GM19463 (cell line): Measurements from ENCODE around the gene CBFB.
"Not testable (repeated sequence)": the region's sequence is repeated elsewhere in the genome, so short reads cannot be mapped to it uniquely, and the experiment has no call there.

Experiments used
- ATAC-seq: cut with Tn5 transposase; IDR thresholded peaks from one replicate; pipeline ENCODE4 v1.9.1; 2021; ENCODE audit warnings: mild to moderate bottlenecking, moderate library complexity; ENCODE audit not compliant: unreplicated experiment

CBFB gene

DNA sequence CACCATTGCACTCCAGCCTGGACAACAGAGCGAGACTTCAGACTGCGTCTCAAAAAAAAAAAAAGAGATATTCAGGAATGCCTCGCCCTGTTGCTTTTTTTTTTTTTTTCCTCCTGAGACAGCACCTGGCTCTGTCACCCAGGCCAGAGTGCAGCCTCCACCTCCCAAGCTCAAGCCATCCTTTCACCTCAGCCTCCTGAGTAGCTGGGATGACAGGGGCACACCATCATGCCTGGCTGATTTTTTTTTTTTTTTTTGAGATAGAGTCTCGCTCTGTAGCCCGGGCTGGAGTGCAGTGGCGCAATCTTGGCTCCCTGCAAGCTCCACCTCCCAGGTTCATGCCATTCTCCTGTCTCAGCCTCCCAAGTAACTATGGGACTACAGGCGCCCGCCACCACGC is 88.8 kb downstream of the CBFB start:
- no peak for ATAC-seq

DNA sequence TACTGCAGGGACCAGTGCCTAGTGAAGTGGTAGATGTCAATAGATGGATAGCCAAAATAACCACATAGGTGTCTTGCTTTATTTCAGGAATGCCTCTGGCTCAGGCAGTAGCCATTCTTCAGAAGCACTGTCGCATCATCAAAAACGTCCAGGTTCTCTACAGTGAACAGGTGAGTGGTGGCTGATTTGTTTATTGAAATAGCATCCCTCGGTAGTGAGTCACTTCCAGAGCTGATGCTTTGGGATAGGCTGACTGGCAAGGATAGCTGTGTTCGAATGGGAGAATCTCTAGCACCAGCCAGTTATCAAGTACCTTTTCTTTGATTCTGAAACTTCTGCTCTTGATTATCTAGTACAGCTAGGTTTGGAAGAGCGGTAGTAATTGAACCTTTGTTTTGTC is 91.1 kb downstream of the CBFB start:
- ATAC-seq, result no peak

DNA sequence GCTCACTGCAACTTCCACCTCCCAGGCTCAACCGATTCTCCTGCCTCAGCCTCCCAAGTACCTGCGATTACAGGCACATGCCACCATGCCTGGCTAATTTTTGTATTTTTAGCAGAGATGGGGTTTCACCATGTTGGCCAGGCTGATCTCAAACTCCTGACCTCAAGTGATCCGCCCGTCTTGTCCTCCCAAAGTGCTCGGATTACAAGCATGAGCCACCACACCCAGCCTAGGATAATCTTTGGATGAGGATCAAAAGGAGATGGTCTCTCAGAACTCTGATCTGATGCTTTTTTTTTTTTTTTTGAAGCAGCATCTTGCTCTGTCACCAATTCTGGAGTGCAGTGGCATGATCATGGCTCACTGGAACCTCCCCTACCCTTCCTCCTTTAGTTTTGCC is 93.8 kb downstream of the CBFB start:
- not testable (repeated sequence) for ATAC-seq

DNA sequence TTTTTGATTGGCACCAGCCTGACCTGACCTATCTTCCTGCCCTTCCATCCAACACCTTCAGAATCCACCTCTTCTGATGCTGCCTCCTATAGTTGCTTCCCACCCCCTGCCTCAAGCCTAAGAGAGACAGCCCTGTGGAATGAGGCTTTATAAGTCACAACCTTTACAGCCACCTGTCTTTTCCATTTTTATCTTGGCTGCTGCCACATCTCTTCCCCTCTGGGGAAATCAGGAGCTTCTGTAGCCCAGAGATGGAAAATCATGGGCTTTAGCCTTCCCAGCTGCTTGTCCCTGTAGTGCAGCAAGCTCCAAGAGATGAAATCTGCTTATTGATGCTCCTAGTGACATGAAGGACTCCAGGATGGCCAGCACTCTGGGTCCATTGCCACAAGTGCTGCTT is 99.5 kb downstream of the CBFB start:
- ATAC-seq, result no peak

DNA sequence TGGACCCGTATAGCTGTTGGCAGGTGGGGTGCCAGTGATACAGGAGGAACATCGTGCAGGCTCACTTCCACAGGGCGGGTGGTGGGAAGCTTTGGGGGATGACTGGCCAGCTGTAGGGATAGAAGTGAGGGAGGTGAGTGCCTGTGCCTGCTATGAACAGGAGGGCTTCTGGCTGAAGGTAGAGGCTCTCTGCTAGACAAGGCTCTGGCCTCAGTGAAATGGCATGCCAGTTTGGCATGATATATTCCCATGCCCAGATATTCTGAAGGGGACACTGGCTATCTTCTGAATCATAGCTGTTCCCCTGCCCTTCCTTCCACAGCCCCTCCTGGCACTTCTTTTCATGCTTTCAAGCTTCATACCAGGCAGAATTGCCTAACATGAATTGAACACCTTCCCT is 99.9 kb downstream of the CBFB start:
- ATAC-seq, result no peak

DNA sequence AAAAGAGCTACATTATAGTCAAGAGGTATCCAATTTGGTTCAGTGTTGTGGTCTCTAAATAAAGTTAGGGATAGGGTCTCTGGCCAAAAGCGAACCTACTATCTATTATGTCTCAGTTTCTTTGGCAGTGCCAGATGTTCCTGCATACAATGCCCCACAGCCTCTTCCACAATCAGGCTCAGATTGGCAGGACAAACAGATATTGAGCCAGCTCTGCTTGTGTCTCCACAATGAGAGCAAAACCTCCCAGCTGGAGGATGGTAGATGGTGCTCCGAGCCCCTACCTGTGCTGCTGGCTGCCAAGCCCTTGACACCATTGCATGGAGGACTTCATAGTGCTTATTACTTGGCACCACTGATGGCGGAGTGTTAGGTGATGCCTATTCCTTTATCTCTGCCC is 100.5 kb downstream of the CBFB start:
- ATAC-seq, result no peak

DNA sequence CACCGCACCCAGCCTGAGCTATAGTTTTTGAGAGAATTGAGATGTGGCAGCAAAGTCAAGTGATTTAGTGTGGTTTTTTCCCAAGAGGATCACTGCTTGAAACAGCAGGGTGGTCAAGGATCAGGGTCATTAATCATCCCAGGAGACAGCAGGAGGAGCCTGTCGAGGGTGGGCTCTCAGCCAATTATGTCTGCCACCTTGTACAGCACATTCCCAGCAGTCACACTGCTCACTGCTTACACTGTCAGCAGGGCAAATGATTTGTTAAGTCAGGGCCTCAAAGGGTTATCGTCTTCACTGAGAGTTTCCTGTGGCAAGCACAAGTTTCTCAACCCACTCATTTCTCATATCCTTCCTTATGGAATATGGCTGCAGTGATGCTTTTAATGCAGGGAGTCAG is 108.7 kb downstream of the CBFB start:
- ATAC-seq, result no peak

DNA sequence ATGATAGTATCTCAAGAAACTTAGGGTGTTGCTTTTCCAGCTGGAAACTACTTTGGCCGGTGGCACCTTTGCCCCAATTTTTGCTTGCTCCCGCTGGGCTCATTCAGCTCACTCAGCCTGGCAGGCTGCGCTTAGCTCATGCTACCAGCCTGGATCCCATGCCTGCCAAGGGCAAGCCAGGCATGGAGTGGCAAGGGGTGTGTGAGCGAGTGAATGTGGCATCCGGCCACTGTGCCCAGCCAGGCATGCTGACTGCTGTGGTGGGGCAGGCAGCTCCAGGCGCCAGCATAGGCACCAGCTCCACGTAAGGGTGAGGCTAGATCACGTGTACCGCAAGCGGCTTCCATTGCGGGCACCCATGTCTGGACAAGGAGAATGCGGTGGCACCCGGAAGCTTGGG is 112.4 kb downstream of the CBFB start:
- no peak for ATAC-seq

DNA sequence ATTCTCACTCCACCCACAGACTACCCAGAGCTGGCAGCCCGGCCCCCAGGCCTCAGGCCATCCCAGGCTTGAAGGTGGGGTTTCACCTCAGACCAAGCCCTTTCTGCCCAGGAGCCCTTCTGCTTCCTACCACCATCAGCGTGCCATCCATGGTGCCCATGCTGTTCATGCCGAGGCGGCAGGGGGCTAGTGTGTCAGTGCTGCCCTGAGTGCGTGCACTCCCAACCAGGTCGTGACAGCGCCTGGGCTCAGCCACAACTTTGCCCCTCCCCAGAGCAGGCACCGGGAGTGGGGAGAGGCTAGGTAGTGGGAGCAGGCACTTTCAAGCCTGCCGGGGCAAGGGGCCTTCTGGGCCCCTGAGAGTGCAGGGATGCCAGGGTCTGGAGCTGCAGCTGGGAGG is 113.4 kb downstream of the CBFB start:
- ATAC-seq, result no peak

DNA sequence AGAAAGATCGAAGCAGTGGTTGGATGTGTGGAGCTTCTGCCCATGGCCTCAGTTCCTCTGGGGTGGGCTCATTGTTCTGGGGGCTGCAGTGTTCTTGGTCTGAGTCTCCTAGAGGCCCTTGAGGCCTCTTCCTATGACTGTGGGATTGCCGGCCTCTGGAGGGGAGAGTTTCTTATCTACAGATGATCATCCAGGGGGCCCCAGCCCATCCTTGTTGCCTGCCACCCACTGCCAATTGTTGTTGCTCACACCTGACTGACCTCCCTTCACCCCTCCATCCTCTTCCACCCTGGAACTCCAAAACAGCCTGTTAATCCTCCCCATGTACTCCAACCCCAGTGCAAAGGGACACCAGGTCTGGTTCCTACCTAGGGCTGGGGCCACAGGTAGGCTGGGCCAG is 116.0 kb downstream of the CBFB start:
- no peak for ATAC-seq

DNA sequence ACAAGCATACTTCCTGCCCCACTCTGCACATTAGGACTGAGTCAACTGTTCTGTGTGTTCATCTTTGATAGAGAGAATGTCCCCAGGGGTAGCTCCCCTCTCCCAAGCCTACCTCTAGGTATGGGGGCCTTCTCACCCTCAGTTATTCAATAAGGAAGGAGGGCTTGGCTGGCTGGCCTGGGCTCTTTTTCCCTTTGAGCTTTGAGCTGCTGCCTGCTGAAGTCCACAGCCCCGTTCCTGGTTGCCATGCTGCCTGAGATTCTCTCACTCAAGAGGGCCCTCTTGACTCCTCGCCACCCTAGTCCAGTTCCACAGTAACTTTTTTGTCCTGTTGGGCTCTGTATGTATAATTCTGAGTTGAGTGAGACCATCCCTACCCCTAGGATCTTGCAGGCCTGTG is 116.8 kb downstream of the CBFB start:
- no peak for ATAC-seq

DNA sequence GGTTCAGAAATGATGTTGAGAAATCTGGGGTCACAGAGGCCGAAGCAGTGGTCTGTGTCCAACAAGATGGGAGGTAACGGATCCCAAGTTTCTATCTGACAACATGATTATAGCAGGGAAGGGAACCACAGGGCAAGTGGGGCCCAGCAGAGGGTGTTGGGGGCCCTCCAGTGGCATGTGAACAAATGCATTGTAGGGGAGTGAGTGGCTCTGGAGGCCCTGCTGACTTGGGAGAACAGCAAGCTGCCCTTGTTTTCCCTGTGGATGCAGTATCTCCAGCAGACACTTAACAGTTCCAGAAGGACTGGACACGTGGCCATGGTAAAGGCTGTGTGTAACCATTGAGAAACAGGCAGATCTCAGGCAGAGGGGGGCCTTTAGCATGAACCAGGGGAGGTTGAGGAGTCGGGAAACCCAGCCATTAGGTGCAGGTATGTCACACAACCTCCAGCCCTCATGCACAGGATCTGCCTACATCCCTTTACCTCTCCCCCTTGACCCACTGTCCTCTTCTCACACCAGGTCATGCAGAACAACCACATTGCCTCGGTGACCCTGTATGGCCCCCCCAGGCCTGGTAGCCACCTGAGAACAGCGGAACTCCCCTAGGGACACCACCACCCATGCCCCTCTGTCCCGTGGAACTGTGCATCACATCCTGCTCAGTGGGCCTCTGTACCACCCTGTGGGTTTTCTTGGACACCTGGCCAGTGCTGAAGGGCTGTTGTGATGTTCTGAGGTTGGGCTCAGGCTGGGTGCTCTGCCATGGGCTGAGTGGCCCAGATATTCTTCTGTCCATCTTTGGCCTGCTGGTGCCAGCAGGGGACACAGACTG is 117.8 kb downstream of the CBFB start:
- no peak for ATAC-seq

DNA sequence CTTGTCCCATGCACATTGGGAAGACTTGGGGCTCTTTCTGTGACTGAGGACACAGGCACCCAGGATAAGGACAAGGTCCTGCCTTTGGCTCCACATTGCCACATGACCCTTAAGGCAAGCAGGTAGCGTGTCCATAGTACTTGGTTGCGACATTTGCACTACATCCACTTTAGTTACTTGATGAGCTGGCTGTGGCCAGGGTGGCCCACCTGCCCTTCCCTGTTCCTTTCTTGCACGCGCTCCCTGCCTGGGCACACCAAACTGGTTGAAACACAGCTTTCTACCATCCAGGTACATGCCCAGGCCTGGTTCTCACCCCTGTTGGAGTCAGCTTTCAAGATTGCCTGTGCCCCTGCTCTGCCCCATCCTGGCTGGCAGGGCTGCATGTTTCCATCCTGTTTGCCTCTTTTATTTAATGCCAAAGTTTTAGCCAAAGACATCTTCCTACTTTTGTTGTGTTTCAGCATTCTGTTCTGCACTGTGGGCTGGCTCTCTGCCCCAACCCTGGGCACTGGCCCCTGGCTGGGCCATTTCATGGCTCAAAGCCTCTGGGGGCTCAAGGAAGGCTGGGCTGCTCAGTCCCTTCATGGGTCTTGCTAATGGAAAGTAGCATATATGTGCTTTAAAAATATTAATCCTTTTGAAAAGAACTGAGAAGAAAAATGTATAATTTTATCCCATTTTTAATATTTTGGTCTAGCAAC is 118.6 kb downstream of the CBFB start:
- no peak for ATAC-seq

DNA sequence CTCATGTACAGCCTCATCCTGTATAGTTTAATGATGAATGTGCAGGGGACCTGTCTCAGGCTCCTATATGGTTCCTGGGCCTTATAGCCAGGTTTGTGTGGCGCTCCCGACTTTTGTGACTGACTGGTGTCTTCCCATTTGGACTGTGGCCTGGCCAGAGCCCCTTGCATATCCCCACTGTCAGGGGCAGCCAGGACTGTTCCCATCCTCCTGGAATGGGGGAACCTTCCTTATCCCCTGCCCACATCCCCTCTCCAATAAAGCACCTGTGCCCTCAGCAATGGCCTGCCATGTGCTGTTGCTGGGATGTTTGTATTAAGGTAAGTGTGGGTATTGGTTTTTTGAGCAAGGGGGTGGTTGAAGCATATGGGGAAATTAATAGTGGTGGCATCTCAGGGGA is 119.3 kb downstream of the CBFB start:
- no peak for ATAC-seq

DNA sequence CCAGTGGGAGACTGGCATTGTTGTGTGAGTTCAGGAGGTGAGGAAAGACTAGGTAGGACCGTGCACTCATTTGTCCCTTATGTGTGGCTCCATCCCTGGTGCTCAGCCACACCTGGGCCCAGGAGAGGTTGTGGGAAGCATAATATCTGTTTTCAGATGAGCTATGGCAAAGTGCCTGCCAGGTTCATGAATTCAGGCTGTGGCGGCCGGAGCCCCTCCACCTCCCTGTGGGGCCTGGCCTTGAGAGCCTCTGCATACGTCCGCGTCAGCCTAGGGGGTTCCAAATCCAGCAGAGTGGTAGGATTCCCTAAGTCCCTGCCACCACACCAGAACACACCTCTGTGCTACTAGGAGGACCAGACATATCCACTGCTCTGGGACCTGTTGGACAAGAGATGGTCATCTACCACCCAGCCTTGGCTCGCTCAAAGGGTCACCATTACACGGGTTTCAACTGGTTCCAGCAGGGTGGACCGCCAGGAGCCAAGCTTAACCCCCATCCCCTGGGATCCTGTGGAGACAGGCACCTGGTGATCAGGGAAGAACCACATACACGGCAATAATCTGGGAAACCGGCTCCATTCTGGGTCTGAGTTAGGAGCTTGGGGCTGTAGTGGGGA is 119.8 kb downstream of the CBFB start:
- no peak for ATAC-seq

DNA sequence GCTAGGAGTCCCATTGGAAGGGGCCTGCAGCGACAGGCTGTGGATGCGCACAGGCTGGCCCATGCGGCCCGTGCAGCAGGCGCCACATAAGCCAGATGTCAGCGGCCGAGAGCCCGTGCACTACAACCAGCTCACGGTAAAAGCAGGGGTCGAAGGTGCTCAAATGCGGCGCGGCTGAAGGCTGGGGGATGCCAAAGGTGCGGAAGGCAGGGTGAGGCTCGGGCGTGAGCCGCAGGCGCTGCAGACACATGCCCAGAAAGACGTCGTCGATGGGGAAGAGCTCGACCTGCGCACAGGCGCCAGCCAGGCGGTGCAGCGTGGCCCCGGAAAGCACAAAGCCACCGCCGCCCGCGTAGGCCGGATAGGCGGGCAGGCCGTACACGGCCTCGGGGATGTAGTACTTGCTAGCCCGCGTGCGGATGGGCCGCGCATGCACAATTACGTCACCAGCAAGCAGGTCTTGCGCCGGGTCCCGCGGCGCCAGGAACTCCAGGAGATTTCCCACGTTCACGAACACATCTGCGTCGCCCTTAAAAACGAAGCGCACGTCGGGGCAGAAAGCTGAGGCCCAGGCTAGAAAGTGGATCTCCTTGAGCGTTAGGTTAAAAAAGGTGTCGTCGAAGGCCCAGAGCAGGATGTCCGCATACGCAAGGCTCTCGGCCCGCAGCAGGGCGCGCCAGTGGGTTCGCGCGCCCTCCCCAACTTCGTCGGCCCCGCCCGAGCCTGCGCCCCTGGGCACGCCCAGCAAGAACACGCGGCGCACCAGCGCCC is 120.5 kb downstream of the CBFB start:
- ATAC-seq, result no peak

DNA sequence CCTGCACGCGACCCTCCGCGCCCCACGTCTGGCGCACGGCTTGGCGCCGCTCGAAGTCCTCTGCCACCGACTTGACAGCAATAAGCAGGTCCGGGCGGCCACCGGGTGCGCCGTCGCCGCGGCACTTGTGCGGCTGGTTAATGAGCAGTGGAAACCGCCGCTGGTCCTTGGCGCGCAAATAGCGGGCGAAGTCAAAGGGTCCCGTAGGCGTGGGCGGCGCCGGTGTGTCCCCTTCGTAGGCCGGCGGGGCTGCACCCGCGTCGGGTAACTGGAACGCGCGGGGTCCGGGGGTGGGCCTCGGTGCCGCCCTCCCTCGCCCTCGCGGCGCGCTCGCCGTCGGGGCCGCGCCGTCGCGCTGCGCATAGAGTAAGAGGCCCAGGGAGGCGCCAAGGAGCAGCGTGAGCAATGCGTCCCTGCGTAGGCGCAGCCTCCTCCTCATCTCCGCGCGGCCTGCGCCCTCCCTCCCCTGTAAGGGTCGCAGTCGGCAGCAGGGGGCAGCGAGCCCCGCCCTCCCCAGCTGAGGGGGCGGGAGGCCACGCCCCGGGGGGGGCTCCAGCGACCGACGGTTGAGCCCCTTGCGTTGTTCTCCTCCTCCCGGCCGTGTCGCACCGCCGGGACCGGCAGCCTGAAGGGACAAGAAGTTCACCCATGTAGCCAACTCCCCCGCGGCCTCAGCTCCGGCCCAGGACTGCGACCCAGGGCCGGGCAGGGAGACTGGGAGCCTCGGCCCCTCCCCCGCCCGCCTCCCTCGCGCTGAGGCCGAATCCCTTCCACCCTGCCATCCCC is 121.3 kb downstream of the CBFB start:
- ATAC-seq, result peak; percentile 48
